ENCODE data around the gene FHOD1.

The FHOD1 gene

DNA sequence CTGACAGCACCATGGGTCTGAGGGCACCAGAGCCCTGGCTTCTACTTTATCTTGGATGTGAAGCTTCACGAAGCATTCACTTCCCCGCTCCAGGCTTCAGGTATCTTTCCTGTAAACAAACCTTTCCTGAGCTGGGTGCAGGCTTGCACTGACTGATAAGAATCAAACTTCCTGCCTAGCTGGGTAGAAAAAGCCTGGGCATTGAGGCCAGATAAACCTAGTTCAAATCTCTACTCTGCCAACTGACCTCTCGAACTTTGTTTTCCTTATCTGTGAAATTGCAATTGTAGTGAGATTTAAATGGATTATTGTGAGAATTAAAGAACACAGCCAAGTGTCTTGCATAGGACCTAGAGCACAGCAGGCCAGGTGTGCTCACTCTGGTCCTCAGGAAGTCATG lies 23.3 kb downstream of the FHOD1 start:
- no peak for DNase-seq (ENCODE audit: low spot score)
- TF ChIP-seq, protein P1, sequence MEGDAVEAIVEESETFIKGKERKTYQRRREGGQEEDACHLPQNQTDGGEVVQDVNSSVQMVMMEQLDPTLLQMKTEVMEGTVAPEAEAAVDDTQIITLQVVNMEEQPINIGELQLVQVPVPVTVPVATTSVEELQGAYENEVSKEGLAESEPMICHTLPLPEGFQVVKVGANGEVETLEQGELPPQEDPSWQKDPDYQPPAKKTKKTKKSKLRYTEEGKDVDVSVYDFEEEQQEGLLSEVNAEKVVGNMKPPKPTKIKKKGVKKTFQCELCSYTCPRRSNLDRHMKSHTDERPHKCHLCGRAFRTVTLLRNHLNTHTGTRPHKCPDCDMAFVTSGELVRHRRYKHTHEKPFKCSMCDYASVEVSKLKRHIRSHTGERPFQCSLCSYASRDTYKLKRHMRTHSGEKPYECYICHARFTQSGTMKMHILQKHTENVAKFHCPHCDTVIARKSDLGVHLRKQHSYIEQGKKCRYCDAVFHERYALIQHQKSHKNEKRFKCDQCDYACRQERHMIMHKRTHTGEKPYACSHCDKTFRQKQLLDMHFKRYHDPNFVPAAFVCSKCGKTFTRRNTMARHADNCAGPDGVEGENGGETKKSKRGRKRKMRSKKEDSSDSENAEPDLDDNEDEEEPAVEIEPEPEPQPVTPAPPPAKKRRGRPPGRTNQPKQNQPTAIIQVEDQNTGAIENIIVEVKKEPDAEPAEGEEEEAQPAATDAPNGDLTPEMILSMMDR (IDR thresholded peaks at IDR 0.05; ENCODE audit: extremely low read depth, insufficient read depth, missing control alignments): no peak
- in situ Hi-C loops (cut with MboI; ENCODE audit: low pct_unique_long_range_greater_than_20kb, low sequenced_read_pairs, unreplicated experiment): no loop called here

DNA sequence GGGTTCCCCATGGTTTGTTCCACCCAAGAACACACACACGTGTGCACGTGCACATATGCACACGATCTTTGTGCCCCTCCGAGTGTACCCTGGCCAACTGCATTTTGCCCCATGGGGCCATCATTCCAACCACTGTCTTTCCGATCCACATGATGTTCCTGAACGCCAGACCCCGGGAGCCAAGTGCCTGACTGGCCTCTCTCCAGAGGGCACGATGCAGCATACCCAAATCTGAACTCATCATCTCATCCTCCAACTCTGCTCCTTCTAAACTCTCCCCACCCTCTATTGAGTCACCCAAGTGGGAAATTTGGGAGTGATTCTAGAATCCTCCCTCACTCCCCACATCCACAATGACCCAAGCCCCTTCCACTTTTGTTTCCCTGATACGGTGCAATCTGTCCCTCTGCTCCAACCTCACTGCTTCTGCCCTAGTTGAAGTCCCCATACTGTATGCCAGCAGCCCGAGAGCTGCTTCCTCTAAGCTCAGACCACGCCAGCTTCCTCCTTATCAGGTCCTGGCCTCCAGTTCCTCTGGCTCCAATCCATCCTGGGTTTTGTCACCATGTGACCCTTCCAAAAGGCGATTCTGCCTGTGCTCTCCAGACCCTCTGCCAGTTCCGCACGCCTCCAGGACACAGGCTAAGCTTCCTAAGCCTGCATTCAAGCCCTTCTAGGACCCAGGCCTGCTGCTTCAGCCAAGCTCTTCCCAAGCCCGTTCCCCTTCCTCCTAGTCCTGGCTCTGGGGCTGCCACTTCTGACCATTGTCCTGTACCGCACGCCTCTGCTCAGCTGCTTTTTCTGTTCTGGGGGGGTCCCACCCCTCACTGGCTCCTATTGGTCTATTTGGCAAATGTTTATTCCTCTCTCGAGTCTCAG lies 30.4 kb downstream of the FHOD1 start:
- no peak for DNase-seq (ENCODE audit: low spot score)
- TF ChIP-seq, protein P1 (IDR thresholded peaks at IDR 0.05; ENCODE audit: extremely low read depth, insufficient read depth, missing control alignments): no peak
- in situ Hi-C loops (cut with MboI; ENCODE audit: low pct_unique_long_range_greater_than_20kb, low sequenced_read_pairs, unreplicated experiment): no loop called here

DNA sequence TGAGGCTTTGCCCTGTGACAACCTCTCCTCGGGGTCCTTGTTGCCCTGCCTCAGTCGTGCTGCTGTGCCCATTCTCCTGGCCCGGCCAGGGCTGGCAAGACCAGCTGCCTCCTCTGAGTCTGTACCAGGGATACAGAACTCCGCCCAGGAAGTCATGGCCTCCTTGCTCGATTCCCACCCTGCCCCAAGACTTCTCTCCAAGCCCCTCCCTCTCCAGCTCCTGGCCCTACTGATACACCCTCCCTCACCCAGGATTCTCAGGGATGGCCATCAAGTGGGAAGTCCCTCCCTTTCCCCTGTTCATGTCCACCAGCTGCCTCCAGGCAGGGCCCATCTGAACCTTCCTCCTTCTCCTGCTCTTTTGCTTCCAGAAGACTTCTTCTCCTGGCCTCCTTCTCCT lies 31.6 kb downstream of the FHOD1 start:
- in situ Hi-C loops (cut with MboI; ENCODE audit: low pct_unique_long_range_greater_than_20kb, low sequenced_read_pairs, unreplicated experiment): no loop called here
- TF ChIP-seq, protein P1 (IDR thresholded peaks at IDR 0.05; ENCODE audit: extremely low read depth, insufficient read depth, missing control alignments): no peak
- no peak for DNase-seq (ENCODE audit: low spot score)

DNA sequence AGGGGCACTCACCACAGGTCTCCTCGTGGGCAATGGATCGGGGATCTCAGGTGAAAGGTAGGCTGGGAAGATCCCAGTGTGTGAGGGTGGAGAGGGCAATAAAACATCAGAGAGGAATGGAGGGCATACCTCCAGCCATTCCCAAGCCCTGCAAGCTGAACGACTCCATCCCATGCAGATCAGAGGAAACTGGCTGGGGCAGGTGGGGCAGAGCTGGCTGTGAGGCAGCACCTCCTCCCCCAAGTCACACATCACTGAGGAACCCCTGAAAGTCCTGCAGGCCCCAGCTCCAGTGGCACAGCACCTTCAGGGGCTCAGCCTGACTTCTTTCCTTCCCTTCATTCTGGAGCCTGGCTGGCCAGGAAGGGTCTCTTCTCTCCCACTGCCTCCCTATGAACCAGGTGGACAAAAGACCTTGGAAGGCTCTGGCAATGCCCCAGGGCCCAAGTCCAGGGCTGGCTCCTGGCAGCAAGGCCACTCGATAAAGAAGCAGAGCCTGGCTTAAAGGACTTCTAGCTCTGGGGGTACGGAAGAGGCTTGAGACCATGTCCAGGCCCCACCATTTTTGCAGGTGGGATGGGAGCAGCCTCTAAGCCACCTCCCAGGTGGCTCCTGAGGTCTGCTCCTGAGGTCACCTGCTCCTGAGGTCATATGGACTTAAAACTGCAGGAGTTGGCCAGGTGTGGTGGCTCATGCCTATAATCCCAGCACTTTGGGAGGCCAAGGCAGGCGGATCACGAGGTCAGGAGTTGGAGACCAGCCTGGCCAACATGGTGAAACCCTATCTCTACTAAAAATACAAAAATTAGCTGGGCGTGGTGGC lies 33.9 kb downstream of the FHOD1 start:
- no peak for DNase-seq (ENCODE audit: low spot score)
- TF ChIP-seq, protein P1 (IDR thresholded peaks at IDR 0.05; ENCODE audit: extremely low read depth, insufficient read depth, missing control alignments): no peak
- in situ Hi-C loops (cut with MboI; ENCODE audit: low pct_unique_long_range_greater_than_20kb, low sequenced_read_pairs, unreplicated experiment): no loop called here

DNA sequence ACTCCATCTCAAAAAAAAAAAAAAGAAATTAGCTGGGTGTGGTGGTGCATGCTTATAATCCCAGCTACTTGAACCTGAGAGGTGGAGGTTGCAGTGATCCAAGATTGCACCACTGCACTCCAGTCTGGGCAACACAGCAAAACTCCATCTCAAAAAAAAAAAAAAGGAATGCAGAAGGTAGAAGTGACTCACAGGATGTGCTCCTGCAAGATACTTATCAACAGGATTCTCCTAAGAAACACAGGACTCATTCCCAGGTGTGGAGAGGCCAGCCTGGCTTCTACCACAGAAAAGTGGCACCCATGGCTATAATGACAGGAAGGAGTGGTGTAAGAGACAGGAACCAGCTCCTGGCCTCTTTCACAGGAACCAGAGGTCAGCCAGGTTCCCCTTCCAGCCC lies 34.5 kb downstream of the FHOD1 start:
- no peak for DNase-seq (ENCODE audit: low spot score)
- TF ChIP-seq, protein P1 (IDR thresholded peaks at IDR 0.05; ENCODE audit: extremely low read depth, insufficient read depth, missing control alignments): no peak
- in situ Hi-C loops (cut with MboI; ENCODE audit: low pct_unique_long_range_greater_than_20kb, low sequenced_read_pairs, unreplicated experiment): no loop called here

DNA sequence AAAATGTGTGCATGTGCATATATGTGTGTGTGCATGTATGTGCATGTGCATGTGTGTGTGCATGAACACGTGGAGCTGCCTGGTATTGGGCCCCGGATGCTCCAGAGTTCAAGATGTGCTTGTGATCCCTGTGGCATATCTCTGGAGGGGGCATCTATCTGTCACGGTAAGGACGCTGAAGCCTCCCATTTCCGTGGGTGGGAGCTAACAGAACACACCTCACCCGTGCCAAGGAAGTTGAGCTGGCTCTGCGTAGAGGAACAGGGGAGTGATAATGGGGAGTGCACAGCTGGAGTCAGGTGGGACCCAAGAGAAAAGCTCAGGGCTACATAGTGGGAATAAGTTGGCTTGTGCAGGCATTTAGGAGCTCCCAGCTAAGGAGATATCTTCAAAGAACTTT lies 35.6 kb downstream of the FHOD1 start:
- in situ Hi-C loops (cut with MboI; ENCODE audit: low pct_unique_long_range_greater_than_20kb, low sequenced_read_pairs, unreplicated experiment): no loop called here
- TF ChIP-seq, protein P1 (IDR thresholded peaks at IDR 0.05; ENCODE audit: extremely low read depth, insufficient read depth, missing control alignments): no peak

More for the DNA sequence above, 35.6 kb downstream of the FHOD1 start:
- DNase-seq (ENCODE audit: low spot score): no peak
